HG03575 (cell line): ENCODE results near the gene MAP3K14.

ENCODE experiments used
- ATAC-seq: cut with Tn5 transposase; IDR thresholded peaks from one replicate; pipeline ENCODE4 v1.9.1; 2021; ENCODE audit not compliant: unreplicated experiment, insufficient number of reproducible peaks, low FRiP score; ENCODE audit errors: extremely low read depth

Gene MAP3K14

DNA sequence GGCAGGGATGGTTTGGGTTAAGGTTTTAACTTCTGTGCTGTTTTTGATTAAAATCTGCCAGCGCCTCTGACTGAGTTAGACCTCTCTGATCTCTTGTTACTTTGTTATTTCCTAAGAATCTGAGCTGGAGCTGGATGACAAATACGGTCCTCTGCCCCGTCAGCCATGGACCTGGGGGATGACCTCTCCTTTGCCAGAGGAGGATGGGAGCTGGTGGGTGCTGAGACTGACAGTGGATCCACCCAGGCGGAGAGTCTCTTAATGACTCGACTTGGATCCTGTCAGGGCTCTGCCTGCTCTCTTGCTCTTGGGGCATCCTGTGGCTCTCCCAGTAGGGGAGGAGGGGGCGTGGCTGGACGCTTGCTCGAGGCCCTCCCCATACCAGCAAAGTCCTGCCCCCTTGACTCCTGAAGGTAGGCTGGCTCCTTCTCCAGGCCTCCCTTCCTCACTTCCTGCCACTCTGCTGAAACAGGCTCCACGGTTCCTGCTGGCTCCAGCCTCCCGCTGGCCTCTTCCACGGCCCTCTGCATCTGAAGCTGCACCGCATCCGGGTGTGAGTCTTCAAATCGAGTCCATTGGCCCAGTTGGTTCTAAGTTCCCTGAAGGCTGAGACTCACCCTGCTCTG lies 24.8 kb upstream of the MAP3K14 start:
- ATAC-seq = no peak

DNA sequence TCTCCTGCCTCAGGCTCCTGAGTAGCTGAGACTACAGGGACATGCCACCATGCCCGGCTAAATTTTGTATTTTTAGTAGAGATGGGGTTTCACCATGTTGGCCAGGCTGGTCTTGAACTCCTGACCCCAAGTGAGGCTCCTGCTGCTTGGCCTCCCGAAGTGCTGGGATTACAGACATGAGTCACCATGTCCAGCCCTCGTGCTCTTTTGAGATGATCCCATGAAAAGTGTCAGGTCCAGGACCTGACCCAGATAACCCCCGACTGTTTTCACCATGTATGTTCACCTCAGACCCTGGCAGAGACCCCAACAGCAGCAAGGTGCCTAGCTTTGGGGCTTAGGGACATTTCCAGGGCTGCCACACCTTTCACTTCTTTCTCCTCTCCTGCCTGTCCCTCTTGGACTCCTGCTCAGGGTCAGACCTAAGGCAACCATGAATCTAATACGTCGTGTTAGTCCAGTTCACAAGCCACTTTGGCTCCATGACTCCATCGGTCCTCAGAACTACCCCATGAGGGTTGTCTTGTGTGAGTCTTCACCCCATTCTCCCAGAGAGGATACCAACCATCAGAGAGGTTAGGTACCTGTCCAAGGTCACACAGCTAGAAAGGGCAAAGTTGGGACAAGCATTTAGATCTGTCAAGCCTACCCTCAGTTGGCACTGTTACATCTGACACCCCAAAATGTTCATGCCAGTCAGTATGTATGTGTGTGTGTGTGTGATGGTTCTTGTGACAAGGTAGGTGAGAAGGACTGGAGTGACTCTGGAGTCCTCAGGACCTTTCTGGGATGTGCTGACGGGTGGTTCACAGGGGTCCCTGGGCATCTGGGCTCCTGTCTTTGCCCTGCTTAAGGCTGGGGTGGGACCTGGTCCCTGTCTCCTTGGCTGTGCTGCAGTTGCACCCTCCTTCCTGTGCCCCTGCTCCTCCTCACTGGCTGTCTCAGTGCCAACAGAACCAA lies 23.1 kb upstream of the MAP3K14 start:
- no peak for ATAC-seq

DNA sequence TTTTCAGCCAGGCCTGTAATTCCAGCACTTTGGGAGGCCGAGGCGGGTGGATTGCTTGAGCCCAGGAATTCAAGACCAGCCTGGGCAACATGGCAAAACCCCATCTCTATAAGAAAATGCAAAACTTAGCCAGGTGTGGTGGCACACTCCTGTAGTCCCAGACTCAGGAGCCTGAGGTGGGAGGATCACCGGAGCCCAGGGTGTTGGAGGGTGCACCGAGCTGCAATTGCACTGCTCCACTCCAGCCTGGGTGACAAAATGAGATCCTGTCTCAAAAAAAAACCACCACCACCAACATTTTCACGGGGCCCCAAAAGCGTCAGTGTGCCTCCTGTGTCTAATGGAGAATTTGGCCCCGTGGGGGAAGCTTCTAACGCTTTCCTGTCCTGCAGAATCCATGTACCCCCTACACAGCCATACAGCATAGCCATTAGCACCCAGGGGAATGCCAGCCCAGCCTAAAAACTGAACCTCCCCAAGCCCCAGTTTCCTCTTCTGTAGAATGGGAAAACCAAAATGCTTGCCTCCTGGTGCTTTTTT lies 22.2 kb upstream of the MAP3K14 start:
- no peak for ATAC-seq

DNA sequence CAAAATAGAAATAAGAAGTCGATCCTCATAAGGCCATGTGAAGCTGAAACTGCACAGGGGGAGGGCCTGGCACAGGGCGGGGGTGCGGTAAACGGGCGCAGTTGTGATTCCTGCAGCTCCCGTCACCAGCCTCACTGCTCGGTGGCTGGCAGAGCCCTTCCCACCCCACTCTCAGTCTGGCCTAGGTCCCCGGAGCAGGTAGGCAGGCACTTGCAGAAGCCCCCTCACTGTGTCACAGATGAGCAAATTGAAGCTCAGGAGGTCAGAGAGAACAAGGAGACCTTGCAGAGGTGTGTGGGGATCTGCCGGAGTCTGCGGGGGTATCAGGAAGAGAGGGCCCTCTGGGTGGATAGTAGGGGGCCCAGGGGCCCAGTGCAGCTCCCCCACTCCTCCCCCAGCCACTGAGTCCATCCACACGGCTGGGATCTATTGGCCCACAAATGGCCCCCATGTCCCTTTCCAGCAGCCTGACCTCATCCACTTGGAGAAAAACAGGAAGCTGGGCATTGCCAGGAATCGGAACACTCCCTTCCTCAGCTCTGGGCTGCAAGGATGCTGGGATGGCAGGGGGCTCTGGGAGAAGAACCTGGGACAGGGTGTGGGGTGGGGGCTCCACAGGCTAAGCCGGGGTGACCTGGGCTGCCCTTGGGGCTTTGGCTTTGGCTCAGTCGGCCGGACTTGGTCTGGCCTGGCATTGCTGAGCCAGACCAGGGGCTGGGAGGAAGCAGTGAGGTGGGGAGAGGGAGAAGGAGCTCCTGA lies 21.4 kb upstream of the MAP3K14 start:
- no peak for ATAC-seq

DNA sequence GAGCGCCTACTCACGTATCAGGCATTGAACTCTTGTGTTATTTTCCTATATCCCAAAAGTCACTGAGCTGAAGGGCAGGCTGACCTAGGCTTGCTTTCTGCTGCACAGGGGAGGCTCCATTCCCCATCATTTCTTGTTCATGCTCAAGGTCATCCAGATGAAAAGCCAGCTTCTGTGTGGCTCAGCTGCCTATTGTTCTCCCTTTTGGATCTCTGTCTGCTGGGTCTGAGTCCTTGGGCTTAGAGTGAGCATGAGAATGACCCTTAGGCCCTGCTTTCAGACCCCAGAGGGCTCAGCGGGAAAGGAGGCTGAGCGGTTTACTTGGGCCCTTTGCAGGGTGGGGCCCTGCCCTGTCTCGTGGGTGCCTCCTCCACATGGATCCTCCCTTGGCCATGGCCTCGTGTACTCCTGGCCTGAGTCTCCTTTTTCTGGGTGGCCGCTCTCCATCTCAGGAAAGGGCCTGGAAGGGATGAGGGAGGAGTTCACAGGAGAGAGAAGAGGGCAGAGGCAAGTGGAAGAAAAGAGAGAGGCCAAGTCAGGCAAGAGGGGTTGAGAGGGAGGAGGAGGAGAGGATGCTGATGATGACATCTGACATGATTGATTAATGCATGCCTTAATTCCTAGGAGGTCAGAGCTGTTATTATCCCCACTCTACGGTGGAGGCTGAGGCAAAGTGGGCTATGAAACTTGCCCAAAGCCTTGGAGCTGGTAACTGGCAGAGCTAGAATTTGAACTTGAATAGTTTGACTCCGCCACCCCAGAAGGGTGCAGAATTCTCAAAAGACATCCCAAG lies 19.8 kb upstream of the MAP3K14 start:
- no peak for ATAC-seq

DNA sequence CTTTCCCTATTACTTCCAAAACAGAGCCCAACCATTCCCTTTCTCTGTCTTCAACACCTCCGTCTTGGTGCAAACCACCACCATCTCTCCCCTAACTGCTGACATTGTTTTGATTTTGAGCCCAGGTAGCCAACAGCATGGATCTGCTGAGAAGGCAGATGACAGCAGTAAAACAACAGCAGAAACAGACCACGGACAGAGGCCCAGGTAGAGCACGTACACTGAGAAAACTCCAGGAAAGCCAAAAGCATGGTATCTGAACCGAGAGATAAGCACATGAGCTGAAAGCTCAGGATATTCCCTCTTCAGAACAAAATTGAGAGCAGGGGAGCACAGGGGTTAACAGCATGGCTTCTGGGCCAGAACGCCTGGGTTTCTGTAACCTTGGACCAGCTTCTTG lies 18.9 kb upstream of the MAP3K14 start:
- ATAC-seq = no peak

DNA sequence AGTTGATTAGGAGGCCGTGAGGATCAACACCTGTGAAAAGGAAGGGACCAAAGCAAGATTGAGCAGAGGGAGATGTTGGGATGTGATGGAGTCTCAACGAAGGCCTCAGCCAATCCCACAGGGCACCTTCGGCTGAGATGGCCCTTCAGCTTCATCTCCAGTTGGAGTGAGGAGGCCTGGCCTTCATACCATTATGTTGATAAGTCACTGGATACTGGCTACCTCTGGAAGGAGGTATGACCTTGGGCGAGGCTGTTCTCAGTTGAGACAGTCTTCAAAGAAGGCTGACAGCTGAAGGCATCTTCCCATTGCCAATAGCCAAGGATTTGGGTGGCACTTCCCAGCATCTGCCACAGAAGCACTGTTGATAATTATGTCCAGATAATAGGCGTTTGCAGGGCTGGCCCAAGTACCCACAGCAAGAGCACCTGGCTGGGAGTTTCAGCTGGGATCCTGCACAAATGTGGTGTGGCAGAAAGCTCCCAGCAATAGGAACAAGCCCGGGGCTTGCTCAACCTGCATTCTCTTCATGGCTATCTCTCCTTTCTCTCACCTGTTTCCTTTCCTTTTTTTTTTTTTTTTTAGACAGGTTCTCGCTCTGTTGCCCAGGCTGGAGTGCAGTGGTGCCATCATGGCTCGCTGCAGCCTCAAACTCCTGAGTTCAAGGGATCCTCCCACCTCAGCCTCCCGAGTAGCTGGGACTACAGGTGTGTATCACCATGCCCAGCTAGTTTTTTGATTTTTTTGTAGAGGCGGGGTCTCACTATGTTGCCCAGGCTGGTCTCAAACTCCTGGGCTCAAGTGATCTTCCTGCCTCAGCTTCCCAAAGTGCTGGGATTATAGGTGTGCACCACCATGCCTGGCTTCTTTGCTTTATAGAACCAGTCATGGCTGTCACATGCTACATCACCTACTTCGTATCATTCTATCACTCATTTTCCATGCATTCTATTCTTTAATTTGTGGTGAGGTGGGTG lies 18.2 kb upstream of the MAP3K14 start:
- no peak for ATAC-seq

DNA sequence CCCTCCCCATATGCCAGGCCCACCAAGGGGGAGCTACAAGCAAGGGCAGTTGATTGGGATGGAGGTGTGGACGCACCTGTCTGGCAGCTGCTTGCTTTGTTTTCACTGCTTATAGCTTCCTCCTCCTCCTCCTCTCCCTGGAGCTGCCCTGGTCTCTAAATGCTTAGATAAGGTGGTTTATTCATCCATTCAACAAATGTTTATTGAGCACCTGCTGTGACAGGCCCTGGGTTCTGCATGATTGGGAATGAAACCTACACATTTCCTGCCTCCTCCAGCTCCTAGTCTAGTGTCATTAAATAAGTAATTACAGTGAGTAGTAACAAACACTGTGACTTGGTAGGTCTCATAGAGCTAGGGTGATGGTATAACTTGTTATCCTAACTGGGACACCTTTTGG lies 17.4 kb upstream of the MAP3K14 start:
- no peak for ATAC-seq

DNA sequence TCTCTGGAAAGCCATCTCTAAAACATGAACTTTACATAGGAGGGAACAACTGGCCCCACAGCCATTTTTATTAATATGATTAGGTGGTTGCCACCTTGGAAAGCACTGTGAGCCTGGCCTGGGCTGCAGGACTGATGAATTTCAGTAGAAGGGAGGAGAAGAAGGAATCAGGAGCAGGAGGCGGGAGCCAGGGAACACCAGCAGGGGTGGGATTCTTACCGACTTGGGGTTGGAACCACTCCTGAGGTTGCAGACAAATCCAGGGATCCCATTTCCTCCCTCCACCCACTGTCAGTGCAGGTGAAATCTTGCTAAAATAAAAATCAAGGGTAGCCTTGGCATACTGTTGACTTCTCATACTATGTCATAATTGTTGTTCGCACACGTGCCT lies 16.9 kb upstream of the MAP3K14 start:
- no peak for ATAC-seq

DNA sequence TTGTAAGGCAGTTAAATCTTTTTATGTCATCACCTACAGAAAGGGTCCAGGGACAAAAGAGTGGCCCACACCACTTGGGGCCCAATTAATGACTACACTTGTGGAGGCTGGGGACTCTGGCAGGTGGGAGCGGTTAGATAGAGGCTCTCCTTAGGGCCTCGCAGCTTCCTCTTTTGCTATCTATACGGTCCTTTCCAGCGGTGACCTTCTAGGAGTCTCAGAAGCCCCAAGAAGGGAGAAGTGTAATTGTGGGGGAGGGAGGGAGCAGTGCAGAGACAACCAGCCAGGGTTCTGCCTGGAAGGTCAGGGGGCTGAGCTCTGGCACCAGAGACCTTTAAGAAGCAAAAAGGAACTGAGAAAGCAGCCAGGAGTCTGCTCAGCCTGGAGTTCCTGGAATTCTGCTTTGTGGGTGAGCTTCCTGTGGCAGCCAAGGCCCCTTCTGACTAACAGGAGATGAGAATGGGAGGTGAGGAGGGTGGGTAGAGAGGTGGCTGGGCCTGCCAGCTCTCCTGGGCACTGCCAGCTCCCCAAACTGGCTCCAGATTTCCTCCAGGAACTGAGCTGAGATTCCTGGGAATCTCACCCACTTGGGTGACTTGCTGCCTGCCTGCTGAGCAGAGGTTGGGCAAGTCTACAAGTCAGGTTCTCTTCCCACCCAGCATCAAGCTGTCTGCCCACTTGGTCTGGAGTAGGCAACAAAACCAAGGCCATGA lies 16.3 kb upstream of the MAP3K14 start:
- ATAC-seq = no peak

DNA sequence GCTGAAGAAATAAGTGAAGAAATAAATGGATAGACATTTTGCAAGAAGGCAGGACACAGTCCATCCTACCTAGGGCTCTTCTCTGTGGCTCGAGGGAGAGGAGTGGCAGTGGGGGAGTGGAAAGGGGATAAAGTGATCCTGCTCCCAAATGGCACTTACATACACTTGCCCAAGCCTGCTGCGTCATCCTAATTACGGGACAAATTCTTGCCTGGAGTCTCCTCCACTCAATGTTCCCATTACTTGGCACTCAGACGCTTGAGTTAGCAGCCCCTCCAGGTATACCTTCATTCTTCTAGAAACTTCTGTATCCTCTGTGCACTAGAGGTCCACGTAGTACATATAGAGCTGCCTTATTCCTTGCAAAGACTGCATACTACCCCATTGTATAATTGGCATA lies 15.7 kb upstream of the MAP3K14 start:
- ATAC-seq = no peak

DNA sequence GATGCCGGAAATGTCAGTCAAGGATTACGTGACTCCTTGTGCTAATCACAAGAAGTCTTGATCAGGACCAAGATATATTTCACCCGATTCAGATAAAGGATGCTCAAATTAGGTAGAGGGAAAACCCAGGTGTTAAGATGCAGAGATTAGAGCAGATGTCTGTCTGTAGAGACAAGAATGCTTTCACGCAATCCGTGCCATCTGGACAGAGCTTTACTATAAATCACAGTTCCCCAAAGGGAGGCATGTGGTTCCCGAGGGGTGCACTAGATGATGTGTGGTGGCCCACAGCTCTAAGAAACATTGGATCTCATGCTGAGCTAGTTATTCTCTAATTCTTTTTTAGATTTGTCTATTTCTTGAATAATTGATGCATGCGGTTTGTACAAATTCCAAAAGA lies 9.8 kb upstream of the MAP3K14 start:
- no peak for ATAC-seq

DNA sequence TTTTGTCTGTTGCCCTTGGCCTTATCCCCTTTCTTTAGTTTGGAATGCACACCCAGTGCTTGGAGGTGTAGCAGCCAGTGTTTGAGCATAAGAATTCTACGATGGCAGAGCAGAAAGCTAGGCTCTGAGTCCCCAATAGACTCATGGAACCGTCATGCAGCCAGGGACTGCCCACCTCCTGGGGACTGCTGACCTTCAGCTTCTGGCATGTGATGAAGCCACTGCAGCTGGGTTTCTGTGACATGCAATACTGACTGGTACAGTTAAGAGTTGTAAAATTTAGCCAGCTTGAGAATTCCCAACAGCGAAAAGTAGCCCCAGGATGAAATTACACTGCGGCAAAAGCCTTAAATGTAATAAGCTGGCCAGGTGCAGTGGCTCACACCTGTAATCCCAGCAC lies 9.0 kb upstream of the MAP3K14 start:
- no peak for ATAC-seq

DNA sequence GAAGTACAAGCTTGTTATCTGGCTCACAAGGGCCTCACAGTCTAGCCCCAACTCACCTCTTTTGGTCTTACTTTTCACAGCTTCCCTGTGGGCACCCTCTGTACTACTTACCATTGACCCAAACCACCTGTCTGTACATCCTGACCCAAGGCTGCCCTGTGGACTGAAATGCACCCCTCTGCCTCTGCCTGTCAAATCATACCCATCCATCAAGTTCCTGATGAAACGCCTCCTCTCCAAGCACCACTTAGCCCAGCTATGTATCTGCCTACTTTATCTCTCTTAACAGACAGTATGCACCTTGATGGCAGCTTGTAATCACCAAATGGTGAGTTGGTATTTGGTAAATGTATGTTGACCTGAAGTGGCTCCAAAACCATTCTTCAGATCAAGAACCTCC lies 7.5 kb upstream of the MAP3K14 start:
- ATAC-seq = no peak

DNA sequence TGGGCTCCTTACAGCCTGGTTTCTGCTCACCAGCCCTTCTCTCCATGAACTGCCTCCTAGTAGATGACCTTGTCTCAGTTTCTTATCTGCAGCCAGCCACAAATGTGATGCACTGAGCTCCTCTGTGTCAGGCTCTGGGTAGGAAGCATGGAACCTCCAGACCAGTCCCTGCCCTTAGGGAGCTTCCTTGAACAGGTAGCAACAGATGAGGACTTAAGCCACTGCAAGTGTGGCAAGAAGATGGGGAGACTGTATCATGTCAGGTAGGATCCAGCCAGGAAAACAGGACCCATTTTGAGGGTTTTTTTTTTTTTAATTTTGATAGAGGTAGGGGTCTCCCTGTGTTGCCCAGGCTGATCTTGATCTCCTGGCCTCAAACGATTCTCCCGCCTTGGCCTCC lies 5.3 kb upstream of the MAP3K14 start:
- ATAC-seq = no peak

DNA sequence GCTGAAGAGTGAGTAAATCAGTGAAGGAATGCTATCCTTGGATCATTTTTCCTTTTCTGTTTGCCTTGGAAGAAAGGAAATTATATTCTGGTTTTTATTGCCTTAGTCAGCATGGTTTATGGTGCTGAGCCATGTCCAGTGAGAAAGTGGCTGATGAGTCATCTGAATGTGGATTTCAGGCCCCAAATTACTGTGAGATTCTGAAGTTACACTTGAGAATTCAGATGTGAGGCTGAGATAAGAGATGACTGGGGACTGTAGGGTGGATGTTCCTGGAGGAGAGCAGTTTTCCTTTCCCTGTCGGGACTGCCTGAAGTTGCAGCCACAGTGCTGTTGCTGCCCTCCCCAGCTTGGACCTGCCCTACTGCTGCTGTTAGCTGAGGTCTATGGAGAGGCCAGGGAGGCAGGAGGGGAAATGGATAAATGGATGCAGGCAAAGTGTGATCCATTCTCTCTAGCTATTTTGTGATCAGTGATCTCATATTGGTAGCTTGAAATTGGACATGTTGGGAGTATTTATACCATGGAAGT lies 4.2 kb upstream of the MAP3K14 start:
- ATAC-seq = no peak

DNA sequence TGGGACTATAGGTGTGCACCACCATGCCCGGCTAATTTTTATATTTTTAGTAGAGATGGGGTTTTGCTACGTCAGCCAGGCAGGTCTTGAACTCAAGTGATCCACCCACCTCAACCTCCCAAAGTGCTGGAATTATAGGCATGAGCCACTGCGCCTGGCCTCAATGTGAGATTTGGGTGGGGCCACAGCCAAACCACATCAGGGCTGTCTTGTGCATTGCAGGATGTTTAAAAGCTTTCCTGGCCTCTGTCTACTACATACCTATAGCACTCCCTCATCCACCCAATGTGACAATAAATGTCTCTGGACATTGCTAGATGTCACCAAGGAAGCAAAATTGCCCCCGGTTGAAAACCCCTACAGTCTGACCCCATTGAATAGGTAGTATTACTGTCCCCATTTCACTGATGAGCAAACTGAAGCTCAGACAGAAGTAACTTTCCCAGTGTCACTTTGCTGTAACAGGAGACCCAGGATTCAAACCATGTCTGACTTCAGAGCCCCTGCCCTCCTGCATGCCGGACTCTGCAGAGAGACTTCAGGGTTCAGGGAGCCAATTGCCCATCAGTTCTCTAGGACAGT lies 3.6 kb upstream of the MAP3K14 start:
- ATAC-seq = no peak
